Measurements from ENCODE around the gene NOS1AP.

The NOS1AP gene

GRCh38 chr1:162375463-162375862 is 306.0 kb downstream of the NOS1AP start:
- ATAC-seq = no peak
- Mint-ChIP-seq H3K4me1 (no peaks in the 10 kb centered on the region), H3K27ac (no peak overlapping the region), H3K9me3 (no peaks in the 10 kb centered on the region), H3K4me3 (no peak overlapping the region), H3K27me3 (peaks cover 10% of the 10 kb centered on the region), H3K36me3 (no peaks in the 10 kb centered on the region)

DNA sequence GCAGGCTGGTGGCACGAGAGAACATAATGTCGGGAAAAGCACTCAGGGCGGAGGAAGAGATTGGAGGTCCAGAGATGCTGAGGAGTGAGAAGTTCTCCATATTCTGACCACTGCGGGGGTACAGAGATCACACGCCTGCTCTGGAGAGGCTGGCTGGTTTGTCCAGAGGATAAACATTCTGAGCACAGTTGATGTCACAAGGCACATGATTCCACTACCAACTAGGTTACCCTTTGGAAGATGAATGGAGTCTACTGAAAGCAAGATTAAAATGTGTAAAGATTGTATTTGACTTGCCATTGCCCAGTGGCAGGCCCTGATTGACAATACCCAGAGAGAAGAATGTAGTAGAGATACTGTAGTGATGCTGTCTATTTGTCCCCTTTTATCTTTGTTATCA is 307.2 kb downstream of the NOS1AP start, which contains the start of gene SPATA46:
Gene SPATA46, minus strand, starts transcription at position 164 of the 400 bp plus-strand sequence. Its CDS starts 64 bp downstream, at position 100.
- Mint-ChIP-seq H3K36me3 (no peaks in the 10 kb centered on the region), H3K27me3 (peaks cover 10% of the 10 kb centered on the region), H3K4me3 (no peak within 1 kb of the TSS), H3K4me1 (no peaks in the 10 kb centered on the region), H3K9me3 (no peaks in the 10 kb centered on the region), H3K27ac (no peak within 1 kb of the TSS)
- ATAC-seq = no peak

DNA sequence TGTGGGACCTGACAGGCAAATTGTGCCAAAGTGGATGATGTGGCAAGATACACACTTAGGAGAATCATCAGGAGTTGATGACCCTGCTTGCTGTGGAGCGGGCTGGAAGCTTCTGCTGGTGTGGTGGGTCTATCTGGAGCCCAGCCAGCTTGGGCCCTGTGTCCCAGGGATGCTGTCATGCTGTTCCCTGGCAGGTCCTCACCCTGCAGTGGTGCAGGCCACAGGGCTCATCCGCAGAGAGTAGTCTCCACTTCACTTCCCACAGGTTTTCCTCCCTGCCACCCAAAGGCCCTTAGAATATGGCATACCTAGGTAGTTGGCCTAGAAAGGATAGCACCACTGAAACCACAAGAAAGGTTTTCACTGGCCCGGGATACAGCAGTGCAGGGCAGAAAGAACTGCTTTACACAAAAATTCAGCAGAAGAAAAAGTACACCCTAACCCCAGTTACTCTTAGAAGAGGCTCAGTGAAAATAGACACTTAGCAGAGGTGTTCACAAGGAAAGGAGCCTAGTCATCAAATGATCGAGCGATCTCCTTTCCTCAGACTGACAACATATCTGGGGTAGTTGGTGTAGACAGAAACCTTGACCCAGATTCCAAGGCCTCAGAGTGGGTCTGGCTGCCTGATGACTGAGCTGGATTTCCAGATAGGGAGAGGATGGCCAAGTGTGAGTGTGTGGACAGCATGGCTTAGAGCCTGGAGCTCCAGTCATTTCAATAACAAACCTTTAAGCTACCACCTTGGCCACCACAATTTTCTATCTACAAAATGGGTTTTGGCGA is 310.8 kb downstream of the NOS1AP start:
- Mint-ChIP-seq H3K27ac (no peak overlapping the region), H3K36me3 (no peaks in the 10 kb centered on the region), H3K9me3 (no peaks in the 10 kb centered on the region), H3K4me1 (no peaks in the 10 kb centered on the region), H3K4me3 (no peak overlapping the region), H3K27me3 (no peaks in the 10 kb centered on the region)
- ATAC-seq = no peak

DNA sequence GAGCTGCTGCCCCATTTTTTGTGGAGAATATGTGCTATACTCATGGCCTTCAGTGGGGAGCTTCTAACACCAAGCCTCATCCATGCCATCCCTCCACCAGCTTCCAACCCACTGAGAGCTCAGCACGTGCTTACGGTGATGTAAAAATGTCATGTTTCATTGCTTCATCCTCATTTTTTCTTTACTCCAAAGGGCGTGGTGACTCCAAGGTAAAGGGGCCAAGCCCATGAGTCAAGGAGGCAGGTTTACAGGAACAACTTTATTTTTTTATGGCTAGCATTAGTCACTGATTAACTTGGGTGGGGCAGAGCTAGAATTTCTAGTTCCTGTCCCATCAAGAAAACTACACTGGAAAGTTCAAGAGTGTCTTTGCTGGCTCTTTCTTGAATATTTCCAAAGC is 311.9 kb downstream of the NOS1AP start, which contains the start of gene C1orf226:
Gene C1orf226, plus strand, starts transcription at position 346 of the 400 bp plus-strand sequence. CDS start 174 bp downstream, outside the sequence.
- Mint-ChIP-seq H3K4me3 (no peak within 1 kb of the TSS), H3K27me3 (no peaks in the 10 kb centered on the region), H3K36me3 (no peaks in the 10 kb centered on the region), H3K27ac (no peak within 1 kb of the TSS), H3K4me1 (no peaks in the 10 kb centered on the region), H3K9me3 (no peaks in the 10 kb centered on the region)
- ATAC-seq = no peak

GRCh38 chr1:162381941-162382750 is 312.7 kb downstream of the NOS1AP start:
- H3K27me3 Mint-ChIP-seq = no peaks in the 10 kb centered on the region
- no peaks in the 10 kb centered on the region for H3K36me3 Mint-ChIP-seq
- H3K4me3 Mint-ChIP-seq = no peak overlapping the region
- no peaks in the 10 kb centered on the region for H3K4me1 Mint-ChIP-seq
- no peak overlapping the region for H3K27ac Mint-ChIP-seq
- no peak for ATAC-seq
- H3K9me3 Mint-ChIP-seq = no peaks in the 10 kb centered on the region

DNA sequence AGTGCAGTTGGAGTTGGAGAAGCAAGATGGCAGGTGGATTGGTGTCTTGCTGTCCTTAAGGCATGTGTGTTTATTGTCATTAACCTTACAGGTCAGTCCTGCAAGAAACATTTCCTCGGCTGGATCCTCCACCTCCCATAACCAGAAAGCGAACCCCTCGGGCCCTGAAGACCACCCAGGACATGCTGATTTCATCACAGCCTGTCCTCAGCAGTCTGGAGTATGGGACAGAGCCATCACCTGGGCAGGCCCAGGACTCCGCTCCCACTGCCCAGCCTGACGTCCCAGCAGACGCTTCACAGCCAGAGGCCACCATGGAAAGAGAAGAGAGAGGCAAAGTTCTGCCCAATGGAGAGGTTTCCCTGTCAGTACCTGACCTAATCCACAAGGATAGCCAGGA is 313.6 kb downstream of the NOS1AP start:
- H3K36me3 Mint-ChIP-seq = no peaks in the 10 kb centered on the region
- no peaks in the 10 kb centered on the region for H3K9me3 Mint-ChIP-seq
- no peak for ATAC-seq
- no peaks in the 10 kb centered on the region for H3K27me3 Mint-ChIP-seq
- H3K27ac Mint-ChIP-seq = no peak overlapping the region
- H3K4me1 Mint-ChIP-seq = no peaks in the 10 kb centered on the region
- H3K4me3 Mint-ChIP-seq = no peak overlapping the region

DNA sequence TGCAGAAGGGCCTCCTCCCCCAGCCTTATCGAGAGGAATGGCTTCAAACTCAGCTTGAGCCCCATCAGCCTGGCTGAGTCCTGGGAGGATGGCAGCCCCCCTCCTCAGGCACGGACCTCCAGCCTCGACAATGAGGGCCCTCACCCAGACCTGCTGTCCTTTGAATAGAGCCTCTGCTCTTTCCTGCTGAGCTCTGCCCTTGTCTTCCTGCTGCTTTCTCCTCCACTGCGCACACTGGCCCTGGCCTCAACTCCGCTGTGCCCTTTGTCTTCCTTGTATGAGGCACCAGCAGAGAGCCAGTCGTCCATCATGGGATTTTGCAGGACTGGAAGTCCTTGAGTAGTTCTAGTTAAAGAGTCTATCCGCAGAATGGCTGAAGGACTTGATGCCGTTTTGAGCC is 314.0 kb downstream of the NOS1AP start:
- Mint-ChIP-seq H3K27ac (no peak overlapping the region), H3K36me3 (no peaks in the 10 kb centered on the region), H3K27me3 (no peaks in the 10 kb centered on the region), H3K4me1 (no peaks in the 10 kb centered on the region), H3K4me3 (no peak overlapping the region), H3K9me3 (no peaks in the 10 kb centered on the region)
- ATAC-seq = no peak

DNA sequence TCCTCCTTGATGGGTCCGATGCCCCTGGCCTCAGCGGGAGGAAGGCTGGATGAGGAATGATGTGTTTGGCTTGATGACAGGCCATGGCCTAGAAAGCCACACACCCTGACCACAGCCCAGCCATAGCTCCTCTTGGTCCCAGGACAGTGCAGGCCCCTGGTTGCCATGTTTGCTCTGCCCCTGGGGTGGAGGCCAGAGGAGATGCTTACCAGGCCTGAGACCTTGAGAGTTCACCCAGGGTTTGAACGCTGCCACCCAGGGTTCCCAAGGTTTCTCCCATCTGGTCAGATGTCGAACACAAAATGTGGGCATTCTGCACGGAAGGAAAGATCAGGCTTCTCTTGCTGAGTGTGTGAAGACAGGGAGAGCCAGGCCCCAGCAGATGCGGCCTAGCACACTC is 314.6 kb downstream of the NOS1AP start:
- Mint-ChIP-seq H3K9me3 (no peaks in the 10 kb centered on the region), H3K27ac (no peak overlapping the region), H3K36me3 (no peaks in the 10 kb centered on the region), H3K4me1 (peaks cover 4% of the 10 kb centered on the region), H3K4me3 (no peak overlapping the region), H3K27me3 (no peaks in the 10 kb centered on the region)
- ATAC-seq = no peak

DNA sequence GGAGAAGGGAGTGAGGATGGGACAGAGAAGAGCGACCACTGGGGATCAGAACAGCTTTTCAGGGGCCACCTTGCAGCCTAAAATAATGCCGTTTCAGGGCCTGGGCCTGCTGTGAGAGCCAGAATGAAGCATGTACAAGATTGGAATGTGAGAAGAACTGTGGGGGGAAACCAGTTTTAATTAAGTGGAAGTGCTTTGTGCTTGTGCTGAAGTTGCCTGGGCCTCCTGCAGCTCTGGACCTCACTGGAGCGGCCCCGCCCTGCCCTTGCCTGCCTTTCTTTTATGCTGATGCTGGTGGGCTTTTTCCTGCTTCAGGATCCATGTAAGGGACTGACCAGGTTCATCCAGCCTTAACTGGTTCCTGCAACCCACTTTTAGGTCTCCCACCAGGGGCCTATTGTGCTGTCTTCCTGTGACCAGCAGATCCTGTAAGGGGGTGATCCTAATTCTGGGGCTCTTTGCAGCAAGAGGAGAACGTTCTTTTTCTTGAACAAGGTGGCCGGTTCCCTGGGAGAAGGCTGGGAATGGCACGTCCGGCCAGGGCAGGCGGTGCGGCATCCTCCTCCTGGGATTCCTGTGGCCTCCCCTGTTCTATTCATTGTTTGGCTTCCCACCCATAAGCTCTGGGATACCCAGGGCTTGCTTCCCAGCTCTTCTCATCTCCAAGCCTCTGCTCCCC is 315.2 kb downstream of the NOS1AP start:
- Mint-ChIP-seq H3K36me3 (no peaks in the 10 kb centered on the region), H3K27ac (no peak overlapping the region), H3K9me3 (no peaks in the 10 kb centered on the region), H3K4me3 (no peak overlapping the region), H3K4me1 (peaks cover 10% of the 10 kb centered on the region), H3K27me3 (no peaks in the 10 kb centered on the region)
- no peak for ATAC-seq

GRCh38 chr1:162385280-162385623 is 315.8 kb downstream of the NOS1AP start:
- H3K9me3 Mint-ChIP-seq = no peaks in the 10 kb centered on the region
- peaks cover 11% of the 10 kb centered on the region for H3K4me1 Mint-ChIP-seq
- H3K27ac Mint-ChIP-seq = no peak overlapping the region
- ATAC-seq = no peak
- H3K36me3 Mint-ChIP-seq = no peaks in the 10 kb centered on the region
- H3K27me3 Mint-ChIP-seq = no peaks in the 10 kb centered on the region
- no peak overlapping the region for H3K4me3 Mint-ChIP-seq

DNA sequence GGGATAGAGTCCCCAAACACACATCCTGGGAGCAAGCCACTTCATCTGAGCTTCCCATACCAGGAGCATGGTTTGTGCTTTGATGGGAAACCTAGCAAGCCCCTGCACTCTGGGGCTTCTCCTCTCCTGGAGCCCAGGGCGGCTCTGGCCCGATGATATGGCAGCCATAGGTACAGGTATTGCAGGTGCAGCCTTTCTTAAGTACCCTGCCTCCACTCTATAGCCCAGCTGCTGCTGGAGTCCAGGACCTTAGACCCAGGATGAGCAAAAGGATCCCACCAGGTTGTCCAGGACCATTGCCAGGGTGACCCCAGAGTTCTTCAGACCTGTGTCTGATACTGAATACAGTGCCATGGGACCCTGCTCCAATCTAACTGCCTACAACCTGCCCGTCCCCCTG is 316.2 kb downstream of the NOS1AP start:
- no peaks in the 10 kb centered on the region for H3K9me3 Mint-ChIP-seq
- H3K4me3 Mint-ChIP-seq = no peak overlapping the region
- H3K27ac Mint-ChIP-seq = no peak overlapping the region
- H3K27me3 Mint-ChIP-seq = no peaks in the 10 kb centered on the region
- H3K4me1 Mint-ChIP-seq = peaks cover 11% of the 10 kb centered on the region
- ATAC-seq = no peak
- no peaks in the 10 kb centered on the region for H3K36me3 Mint-ChIP-seq

GRCh38 chr1:162386292-162387225 is 317.1 kb downstream of the NOS1AP start:
- H3K4me3 Mint-ChIP-seq = no peak overlapping the region
- no peaks in the 10 kb centered on the region for H3K36me3 Mint-ChIP-seq
- no peak overlapping the region for H3K27ac Mint-ChIP-seq
- H3K4me1 Mint-ChIP-seq = peaks cover 11% of the 10 kb centered on the region
- H3K27me3 Mint-ChIP-seq = no peaks in the 10 kb centered on the region
- ATAC-seq = no peak
- no peaks in the 10 kb centered on the region for H3K9me3 Mint-ChIP-seq

- H3K27ac Mint-ChIP-seq = no peak overlapping the region
- H3K4me3 Mint-ChIP-seq = no peak overlapping the region
- H3K27me3 Mint-ChIP-seq = no peaks in the 10 kb centered on the region
- no peaks in the 10 kb centered on the region for H3K36me3 Mint-ChIP-seq
- H3K9me3 Mint-ChIP-seq = no peaks in the 10 kb centered on the region
- ATAC-seq = no peak
- peaks cover 18% of the 10 kb centered on the region for H3K4me1 Mint-ChIP-seq
Measured at GRCh38 chr1:162387226-162388082, 318.0 kb downstream of the NOS1AP start.

GRCh38 chr1:162388083-162388594 is 318.6 kb downstream of the NOS1AP start:
- Mint-ChIP-seq H3K9me3 (no peaks in the 10 kb centered on the region), H3K4me3 (no peak overlapping the region), H3K27me3 (no peaks in the 10 kb centered on the region), H3K27ac (no peak overlapping the region), H3K4me1 (peaks cover 18% of the 10 kb centered on the region), H3K36me3 (no peaks in the 10 kb centered on the region)
- no peak for ATAC-seq

Measured in stimulated activated memory B cell treated with anti-CD40 and anti-IgM and Interleukin-4, amounts not matched to agents 10 μg/mL and 1 μg/mL and 100 μg/mL, for 72 hours (primary cell).